Stimulated activated naive CD4-positive, alpha-beta T cell (primary cell): ENCODE results near the gene MYH4.

ENCODE experiments used
- DNase-seq, 6 experiments: peaks; one replicate each; lab custom pipeline; 2025; lab: John Stamatoyannopoulos, UW

MYH4 gene

GRCh38 chr17:10469459-10469858 is at the start of gene MYH4:
MYH4 (minus strand) TSS chr17:10469559; CDS start chr17:10466745, 2,814 bp downstream.
- DNase-seq, result no peak

GRCh38 chr17:10518271-10519037 is 49.1 kb upstream of the MYH4 start, which contains the start of gene MYH1:
MYH1 (minus strand) TSS chr17:10518542; CDS start chr17:10516642, 1,900 bp downstream.
- no peak for DNase-seq

- DNase-seq, result no peak
Observed at GRCh38 chr17:10516638-10517037, 47.3 kb upstream of the MYH4 start.

GRCh38 chr17:10516065-10516464 is 46.7 kb upstream of the MYH4 start:
- DNase-seq, result no peak

GRCh38 chr17:10513299-10514067 is 44.1 kb upstream of the MYH4 start:
- DNase-seq, result no peak

- no peak for DNase-seq
Observed at GRCh38 chr17:10512856-10513255, 43.5 kb upstream of the MYH4 start.

- DNase-seq, result no peak
Observed at GRCh38 chr17:10499950-10500349, 30.6 kb upstream of the MYH4 start.

GRCh38 chr17:10492004-10492403 is 22.6 kb upstream of the MYH4 start:
- no peak for DNase-seq

- no peak for DNase-seq
Observed at GRCh38 chr17:10482252-10482651, 12.9 kb upstream of the MYH4 start.

GRCh38 chr17:10477701-10478100 is 8.3 kb upstream of the MYH4 start:
- no peak for DNase-seq

GRCh38 chr17:10474536-10474935 is 5.2 kb upstream of the MYH4 start:
- no peak for DNase-seq

- DNase-seq, result no peak
Observed at GRCh38 chr17:10471858-10472257, 2.5 kb upstream of the MYH4 start.

- DNase-seq, result no peak
Observed at GRCh38 chr17:10463402-10463801, 6.0 kb downstream of the MYH4 start.

GRCh38 chr17:10460062-10460461 is 9.3 kb downstream of the MYH4 start:
- no peak for DNase-seq

- no peak for DNase-seq
Observed at GRCh38 chr17:10458701-10459100, 10.7 kb downstream of the MYH4 start.

GRCh38 chr17:10457952-10458351 is 11.4 kb downstream of the MYH4 start:
- DNase-seq, result no peak

GRCh38 chr17:10447026-10447931 is 22.1 kb downstream of the MYH4 start:
- DNase-seq, result no peak

- no peak for DNase-seq
Observed at GRCh38 chr17:10439816-10440215, 29.5 kb downstream of the MYH4 start.

GRCh38 chr17:10435096-10435495 is 34.3 kb downstream of the MYH4 start:
- DNase-seq, result no peak

- DNase-seq, result no peak
Observed at GRCh38 chr17:10429421-10430045, 39.8 kb downstream of the MYH4 start.

- no peak for DNase-seq
Observed at GRCh38 chr17:10428781-10429180, 40.6 kb downstream of the MYH4 start.
